H1 (cell line): ENCODE data around the gene AIF1L. TPM values are rescaled to one million over a fixed set of nuclear protein-coding genes. Genes with fewer than 3 reads are reported as not detected.

ENCODE experiments used
- CTCF ChIA-PET: fragments of 300-600 bp; sonication (Branson Sonifier 250); formaldehyde crosslinking; loops from one replicate; lab custom pipeline; 2021; ENCODE audit not compliant: partially characterized antibody; lab: Charles Lee
- POLR2A ChIA-PET: fragments of 300-600 bp; sonication (Branson Sonifier 250); formaldehyde crosslinking; loops from one replicate; lab custom pipeline; 2021; ENCODE audit warnings: inconsistent platforms; ENCODE audit not compliant: partially characterized antibody; lab: Charles Lee
- DNase-seq, 2 experiments: peaks; one replicate each; pipeline versions ENCODE4 v3.0.0 to v3.0.0-alpha.2; 2010 to 2022; ENCODE audit warnings: low spot score in 2 of 2, low read depth in 1 of 2, mixed read lengths in 1 of 2
- FAIRE-seq: peaks from 2 replicates; lab custom pipeline; 2011; peaks lifted over from hg19 to GRCh38; lab: Jason Lieb, UNC
- H2AFZ ChIP-seq: 2 replicates; pipeline ENCODE4 v1.8.1; 2012; ENCODE audit warnings: low read length, inconsistent platforms
- H2AK5ac ChIP-seq: 2 replicates; pipeline ENCODE4 v1.6.1; 2013; ENCODE audit warnings: low read depth, low read length
- H2BK120ac ChIP-seq: replicated peaks from 2 replicates; pipeline ENCODE3; 2013; ENCODE audit warnings: low read depth, low read length, inconsistent platforms
- H2BK12ac ChIP-seq: 2 replicates; pipeline ENCODE4 v1.6.1; 2013; ENCODE audit warnings: low read depth, low read length
- H2BK15ac ChIP-seq: 2 replicates; pipeline ENCODE4 v1.6.1; 2013; ENCODE audit warnings: low read length
- H2BK20ac ChIP-seq: 2 replicates; pipeline ENCODE4 v1.6.1; 2013; ENCODE audit warnings: low read length
- H2BK5ac ChIP-seq: 2 replicates; pipeline ENCODE4 v1.6.1; 2013; ENCODE audit warnings: low read depth, low read length
- H3K14ac ChIP-seq: 2 replicates; pipeline ENCODE4 v1.6.1; 2013; ENCODE audit warnings: inconsistent platforms; ENCODE audit not compliant: insufficient read length
- H3K18ac ChIP-seq: 2 replicates; pipeline ENCODE4 v1.6.1; 2013; ENCODE audit warnings: low read length; ENCODE audit errors: extremely low read depth
- H3K23ac ChIP-seq: 2 replicates; pipeline ENCODE4 v1.6.1; 2013; ENCODE audit warnings: inconsistent platforms; ENCODE audit not compliant: insufficient read length
- H3K23me2 ChIP-seq: 2 replicates; pipeline ENCODE4 v1.6.1; 2013; ENCODE audit warnings: low read depth, low read length
- H3K27ac ChIP-seq: 2 replicates; pipeline ENCODE4 v1.6.1; 2011; ENCODE audit warnings: low read depth, low read length, inconsistent platforms
- H3K27me3 ChIP-seq, 4 experiments: replicated peaks in 1 of 4; 1 replicate in 1 of 4; 2 replicates in 3 of 4; pipeline versions ENCODE4 v1.6.1 to v1.8.1; 2011 to 2013; ENCODE audit warnings: low read length in 3 of 4, mild to moderate bottlenecking in 3 of 4, inconsistent platforms in 2 of 4, mixed read lengths in 2 of 4, moderate library complexity in 1 of 4; ENCODE audit not compliant: control insufficient read depth in 3 of 4, insufficient read depth in 3 of 4; ENCODE audit errors: extremely low read depth in 1 of 4
- H3K36me3 ChIP-seq, 4 experiments: 2 replicates each; pipeline versions ENCODE4 v1.6.1 to v1.8.1; 2011 to 2013; ENCODE audit warnings: mild to moderate bottlenecking in 4 of 4, low read length in 3 of 4, moderate library complexity in 2 of 4, control low read depth in 1 of 4, inconsistent platforms in 1 of 4; ENCODE audit not compliant: insufficient read depth in 4 of 4, control insufficient read depth in 2 of 4
- H3K4ac ChIP-seq: replicated peaks from 2 replicates; pipeline ENCODE3; 2013; ENCODE audit warnings: low read length, low read depth, mixed read lengths, inconsistent platforms; ENCODE audit not compliant: insufficient read length
- H3K4me1 ChIP-seq, 4 experiments: replicated peaks in 1 of 4; 1 replicate in 1 of 4; 2 replicates in 3 of 4; pipeline versions ENCODE4 v1.6.1 to v1.8.1; 2011 to 2013; ENCODE audit warnings: low read length in 3 of 4, inconsistent platforms in 2 of 4, mixed read lengths in 1 of 4; ENCODE audit not compliant: insufficient read depth in 4 of 4, control insufficient read depth in 3 of 4
- H3K4me2 ChIP-seq, 2 experiments: 2 replicates each; pipeline versions ENCODE4 v1.6.1 to v1.8.1; 2011 to 2013; ENCODE audit warnings: low read depth in 2 of 2, low read length in 2 of 2, control low read depth in 1 of 2, inconsistent platforms in 1 of 2, mild to moderate bottlenecking in 1 of 2; ENCODE audit not compliant: insufficient read depth in 1 of 2
- H3K4me3 ChIP-seq, 4 experiments: fragments of 200-600, 300-600 bp in 1 of 4; sonication (generic), shearing (Covaris generic), sonication (Bioruptor Twin) in 1 of 4; 2 replicates each; pipeline versions ENCODE4 v1.5.1 to v1.8.1; 2011 to 2016; ENCODE audit warnings: low read length in 4 of 4, low read depth in 3 of 4, control low read depth in 2 of 4, inconsistent platforms in 2 of 4, mild to moderate bottlenecking in 2 of 4, mixed read lengths in 1 of 4, moderate library complexity in 1 of 4; ENCODE audit not compliant: insufficient read depth in 2 of 4; ENCODE audit errors: extremely low read depth in 1 of 4
- H3K56ac ChIP-seq: replicated peaks from 2 replicates; pipeline ENCODE3; 2013; ENCODE audit warnings: low read depth, mild to moderate bottlenecking, mixed read lengths, low read length, inconsistent platforms; ENCODE audit not compliant: insufficient read length
- H3K79me1 ChIP-seq: 2 replicates; pipeline ENCODE4 v1.6.1; 2013; ENCODE audit warnings: low read depth, low read length, control low read depth
- H3K79me2 ChIP-seq, 2 experiments: 2 replicates each; pipeline versions ENCODE4 v1.6.1 to v1.8.1; 2012 to 2013; ENCODE audit warnings: low read length in 2 of 2, mild to moderate bottlenecking in 2 of 2, inconsistent platforms in 1 of 2; ENCODE audit not compliant: insufficient read depth in 2 of 2, control insufficient read depth in 1 of 2
- H3K9ac ChIP-seq, 4 experiments: replicated peaks in 1 of 4; 1 replicate in 1 of 4; 2 replicates in 3 of 4; pipeline versions ENCODE4 v1.6.1 to v1.8.1; 2011 to 2013; ENCODE audit warnings: low read depth in 3 of 4, low read length in 3 of 4, control low read depth in 2 of 4, mild to moderate bottlenecking in 2 of 4, moderate library complexity in 2 of 4, inconsistent platforms in 1 of 4; ENCODE audit errors: extremely low read depth in 1 of 4
- H3K9me3 ChIP-seq, 2 experiments: 2 replicates each; pipeline versions ENCODE4 v1.6.1 to v1.8.1; 2012 to 2013; ENCODE audit warnings: mild to moderate bottlenecking in 2 of 2, moderate library complexity in 2 of 2, control low read depth in 1 of 2, inconsistent platforms in 1 of 2, low read depth in 1 of 2, low read length in 1 of 2, mixed read lengths in 1 of 2; ENCODE audit not compliant: insufficient read depth in 2 of 2
- H4K20me1 ChIP-seq, 2 experiments: replicated peaks in 1 of 2; 2 replicates each; pipeline versions ENCODE3 to v1.8.1; 2011 to 2013; ENCODE audit warnings: inconsistent platforms in 2 of 2, low read length in 2 of 2, mild to moderate bottlenecking in 1 of 2; ENCODE audit not compliant: insufficient read depth in 2 of 2, control insufficient read depth in 1 of 2
- H4K5ac ChIP-seq: 2 replicates; pipeline ENCODE4 v1.6.1; 2013; ENCODE audit warnings: low read length, low read depth, mixed read lengths, inconsistent platforms; ENCODE audit not compliant: insufficient read length
- H4K8ac ChIP-seq: 2 replicates; pipeline ENCODE4 v1.8.0; 2013; ENCODE audit warnings: mild to moderate bottlenecking, moderate library complexity, low read length, inconsistent platforms; ENCODE audit not compliant: insufficient read depth; ENCODE audit errors: extremely low read depth
- H4K91ac ChIP-seq: replicated peaks from 2 replicates; pipeline ENCODE3; 2013; ENCODE audit warnings: low read length, mixed read lengths, inconsistent platforms; ENCODE audit not compliant: insufficient read length
- BACH1 ChIP-seq: IDR thresholded peaks from 2 replicates; pipeline ENCODE4 v1.6.1; 2012; ENCODE audit warnings: low read length, improper control_type of control experiment
- CHD2 ChIP-seq: IDR thresholded peaks from 2 replicates; pipeline ENCODE4 v1.6.1; 2012; ENCODE audit warnings: low read length, improper control_type of control experiment
- CTBP2 ChIP-seq: IDR thresholded peaks from 2 replicates; pipeline ENCODE4 v1.7.0; 2011; ENCODE audit warnings: borderline replicate concordance, mild to moderate bottlenecking, moderate library complexity, mixed read lengths, low read length; ENCODE audit not compliant: insufficient read depth, insufficient read length
- EP300 ChIP-seq, 2 experiments: IDR thresholded peaks; 1 replicate in 1 of 2; 2 replicates in 1 of 2; pipeline ENCODE4 v1.6.1; 2011 to 2012; ENCODE audit warnings: low read depth in 2 of 2, low read length in 2 of 2, mild to moderate bottlenecking in 2 of 2, borderline replicate concordance in 1 of 2, inconsistent platforms in 1 of 2, moderate library complexity in 1 of 2
- KDM1A ChIP-seq: fragments of 200-600, 300-600 bp; sonication (generic); IDR thresholded peaks from 2 replicates; pipeline ENCODE4 v1.7.1; 2016; ENCODE audit warnings: mild to moderate bottlenecking, low read length, borderline replicate concordance
- KDM4A ChIP-seq: IDR thresholded peaks from one replicate; pipeline ENCODE4 v1.7.1; 2012; ENCODE audit warnings: low read depth, mild to moderate bottlenecking, moderate library complexity, low read length, inconsistent platforms; ENCODE audit not compliant: severe bottlenecking
- POU5F1 ChIP-seq: IDR thresholded peaks from 2 replicates; pipeline ENCODE4 v1.6.1; 2011; ENCODE audit warnings: low read depth, mild to moderate bottlenecking, low read length, moderate library complexity
- RNF2 ChIP-seq: fragments of 200-900, 300-1000 bp; sonication (generic); IDR thresholded peaks from 2 replicates; pipeline ENCODE4 v1.7.1; 2016; ENCODE audit warnings: borderline replicate concordance, low read depth, mild to moderate bottlenecking, antibody characterized with exemption, low read length; ENCODE audit not compliant: poor library complexity, severe bottlenecking; ENCODE audit errors: missing control alignments
- SIX5 ChIP-seq: IDR thresholded peaks from 2 replicates; pipeline ENCODE4 v1.6.1; 2011; ENCODE audit warnings: mild to moderate bottlenecking, low read depth, low read length
- SP1 ChIP-seq: IDR thresholded peaks from 2 replicates; pipeline ENCODE4 v1.6.1; 2011; ENCODE audit warnings: low read depth, low read length
- TBP ChIP-seq: IDR thresholded peaks from 2 replicates; pipeline ENCODE4 v1.6.1; 2011; ENCODE audit warnings: low read depth, low read length, improper control_type of control experiment
- ZNF274 ChIP-seq: IDR thresholded peaks from 2 replicates; pipeline ENCODE4 v1.7.0; 2012; ENCODE audit warnings: low read length, borderline replicate concordance; ENCODE audit errors: extremely low read depth
- WGBS, 2 experiments: shearing (Covaris generic) in 1 of 2; methylation state at CpG; one replicate each; pipeline versions ENCODE4 v1.1.6 to v1.1.7; 2013 to 2015; ENCODE audit warnings: low lambda C conversion rate in 2 of 2, mixed read lengths in 2 of 2, inconsistent platforms in 1 of 2, low coverage in 1 of 2, missing lambda C conversion rate in 1 of 2; ENCODE audit not compliant: insufficient replicate concordance in 2 of 2, insufficient coverage in 1 of 2, insufficient read length in 1 of 2; ENCODE audit errors: extremely low coverage in 1 of 2, missing lambda C conversion rate in 1 of 2; 5-methylcytosine and 5-hydroxymethylcytosine counted together
- polyA plus RNA-seq, 7 experiments: library from polyadenylated mRNA; depleted of rRNA in 3 of 7; stranded (reverse) in 5 of 7; unstranded in 2 of 7; fragments of >200 nt in 5 of 7; fragments of 200-250 nt in 2 of 7; gene quantifications; 1 replicate in 5 of 7; 2 replicates in 1 of 7; 4 replicates in 1 of 7; pipeline versions ENCODE4 v1.2.1 to v1.2.3, GENCODE V29; 2011 to 2013; ENCODE audit warnings: missing spikeins in 2 of 7, mixed read lengths in 2 of 7
- total RNA-seq: library from RNA; stranded (reverse); fragmentation: NEBNext Ultra II Directional; extraction: Animal tissue kit (Norgen Biotek cat#: 25700); gene quantifications from 2 replicates; pipeline ENCODE4 v1.2.1, GENCODE V29; 2021
- TF ChIP-seq, protein P1 (sequence below): IDR thresholded peaks from 2 replicates; pipeline ENCODE4 v1.6.1; 2012; ENCODE audit warnings: inconsistent platforms
- TF ChIP-seq, protein P2 (sequence below): IDR thresholded peaks from 2 replicates; pipeline ENCODE4 v1.6.1; 2011; ENCODE audit warnings: low read depth, mild to moderate bottlenecking, low read length; ENCODE audit not compliant: insufficient read depth

Gene AIF1L
- total and polyA plus RNA-seq, 2 of the 8 experiments (the other 6 are each of a cell fraction or from before 2014, with no cell fraction given) = 70.7 to 149 TPM

DNA sequence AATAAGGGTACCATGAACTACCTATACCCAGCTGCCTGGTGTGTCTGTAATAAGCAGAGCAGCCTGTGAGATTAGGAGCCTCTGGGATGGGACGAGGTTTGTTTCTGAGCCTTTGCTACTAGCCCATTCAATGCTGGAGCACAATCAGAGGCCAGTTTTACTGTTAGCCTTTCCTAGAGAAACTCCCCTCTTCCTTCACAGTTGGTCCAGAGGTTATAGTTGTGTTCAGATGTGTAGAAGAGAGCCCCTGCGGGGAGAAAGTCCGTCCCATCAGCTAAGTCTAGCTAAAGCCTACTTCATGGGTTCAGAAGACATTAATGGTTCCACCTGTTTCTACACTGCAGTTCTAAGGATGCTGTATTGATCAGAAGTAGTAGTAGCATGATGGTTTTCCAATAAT, 45.8 kb downstream of the AIF1L start:
- ChIA-PET POLR2A (interaction anchor here (1.2 kb wide), 1 partner anchor 24 kb away, joined by 3 read pairs; no protein-coding TSS in a partner anchor), CTCF (no interaction called here)
- H3K4ac ChIP-seq = no peak overlapping the region
- FAIRE-seq (no peak), DNase-seq (no peak)
- H3K23me2 ChIP-seq = no peaks in the 10 kb centered on the region
- no peak overlapping the region for H2BK5ac ChIP-seq
- no peak overlapping the region for H2BK20ac ChIP-seq
- H3K18ac ChIP-seq = no peak overlapping the region
- H3K56ac ChIP-seq = no peak overlapping the region
- TF ChIP-seq TBP = no peak
- TF ChIP-seq KDM1A = no peak
- TF ChIP-seq SP1 = no peak
- TF ChIP-seq, protein P1, sequence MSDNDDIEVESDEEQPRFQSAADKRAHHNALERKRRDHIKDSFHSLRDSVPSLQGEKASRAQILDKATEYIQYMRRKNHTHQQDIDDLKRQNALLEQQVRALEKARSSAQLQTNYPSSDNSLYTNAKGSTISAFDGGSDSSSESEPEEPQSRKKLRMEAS = no peak
- TF ChIP-seq ZNF274 = no peak
- no peak for TF ChIP-seq RNF2
- TF ChIP-seq, protein P2, sequence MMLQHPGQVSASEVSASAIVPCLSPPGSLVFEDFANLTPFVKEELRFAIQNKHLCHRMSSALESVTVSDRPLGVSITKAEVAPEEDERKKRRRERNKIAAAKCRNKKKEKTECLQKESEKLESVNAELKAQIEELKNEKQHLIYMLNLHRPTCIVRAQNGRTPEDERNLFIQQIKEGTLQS = no peak
- no peak for TF ChIP-seq SIX5
- no peak for TF ChIP-seq POU5F1
- TF ChIP-seq EP300 (IDR thresholded peaks at IDR 0.05; ENCODE audit: borderline replicate concordance in 1 of 2, low read depth in 2 of 2, low read length in 2 of 2) = no peak
- TF ChIP-seq CHD2 = no peak
- no peak for TF ChIP-seq CTBP2
- no peak for TF ChIP-seq BACH1
- no peak for TF ChIP-seq KDM4A
- H2BK120ac ChIP-seq = no peak overlapping the region
- no peak overlapping the region for H3K14ac ChIP-seq
- H4K20me1 ChIP-seq = no peaks in the 10 kb centered on the region
- no peak overlapping the region for H4K91ac ChIP-seq
- no peaks in the 10 kb centered on the region for H3K79me2 ChIP-seq
- no peak overlapping the region for H2BK15ac ChIP-seq
- no peak overlapping the region for H3K23ac ChIP-seq
- no peak overlapping the region for H2AK5ac ChIP-seq
- no peak overlapping the region for H2BK12ac ChIP-seq
- H3K27me3 ChIP-seq = no peaks in the 10 kb centered on the region
- H3K4me3 ChIP-seq = no peak overlapping the region
- H3K9me3 ChIP-seq = no peaks in the 10 kb centered on the region
- no peak overlapping the region for H3K27ac ChIP-seq
- no peak overlapping the region for H4K5ac ChIP-seq
- H3K4me2 ChIP-seq = no peak overlapping the region
- no peak overlapping the region for H4K8ac ChIP-seq
- H2AFZ ChIP-seq = no peak overlapping the region
- no peaks in the 10 kb centered on the region for H3K79me1 ChIP-seq
- peaks cover 26 to 72% (median 62%) of the 10 kb centered on the region in 4 experiments for H3K36me3 ChIP-seq
- WGBS, 2 experiments = 94% methylated on average over 3 of the region's 3 CpGs; no CpG with 5 or more reads in 1 of the 2 experiments
- H3K9ac ChIP-seq = no peak overlapping the region
- no peaks in the 10 kb centered on the region for H3K4me1 ChIP-seq
